Heart left ventricle (tissue), 13 donors: Measurements from ENCODE around the gene MRPL34.

Experiments
- POLR2A ChIP-seq, 2 donors: fragments of 450-650 bp; IDR thresholded peaks; one replicate each; pipeline ENCODE4 v1.6.1; 2017; ENCODE audit warnings: antibody characterized with exemption in 2 of 2, mild to moderate bottlenecking in 2 of 2, moderate library complexity in 2 of 2
- TF ChIP-seq, protein P1 (sequence below), 12 donors: fragments of 200-600 bp; sonication (generic) in 4 of 12; IDR thresholded peaks; one replicate each; pipeline versions ENCODE4 v1.5.0 to v1.8.0; 2018 to 2022; ENCODE audit warnings: antibody characterized with exemption in 12 of 12, mild to moderate bottlenecking in 5 of 12
- donor health status: ischemic (EF 13 %, LVEDD 7.1; RV severe dilation, severe dysfunction).
- donor health status: DM: no; HTN: yes; CAD: no.
- donor health status: DM: no; HTN: no; CAD: no.
- donor health status: ischemic (EF 25% LVEDD 6.9; RV normal size, moderate dysfunction).
- donor health status: ischemic (EF 25% LVEDD 5.7; RV mildly dilated, moderate dysfunction).
- donor health status: ischemic (EF 35%, LVEDD 5.7; RV mildly dilated, moderate dysfunction).
- donor health status: nonischemic (EF 11% LVEDD 7.7; RV severe dilation, severe dysfunction).
- donor health status: DM: yes; HTN: yes; CAD: no.
- donor health status: PGD.
- donor health status: ischemic (EF 29% LVEDD 5.4; RV normal size, mild dysfunction).
- donor health status: nonischemic (EF 23%, LVEDD 6.1; RV moderate dilation, normal function).

DNA sequence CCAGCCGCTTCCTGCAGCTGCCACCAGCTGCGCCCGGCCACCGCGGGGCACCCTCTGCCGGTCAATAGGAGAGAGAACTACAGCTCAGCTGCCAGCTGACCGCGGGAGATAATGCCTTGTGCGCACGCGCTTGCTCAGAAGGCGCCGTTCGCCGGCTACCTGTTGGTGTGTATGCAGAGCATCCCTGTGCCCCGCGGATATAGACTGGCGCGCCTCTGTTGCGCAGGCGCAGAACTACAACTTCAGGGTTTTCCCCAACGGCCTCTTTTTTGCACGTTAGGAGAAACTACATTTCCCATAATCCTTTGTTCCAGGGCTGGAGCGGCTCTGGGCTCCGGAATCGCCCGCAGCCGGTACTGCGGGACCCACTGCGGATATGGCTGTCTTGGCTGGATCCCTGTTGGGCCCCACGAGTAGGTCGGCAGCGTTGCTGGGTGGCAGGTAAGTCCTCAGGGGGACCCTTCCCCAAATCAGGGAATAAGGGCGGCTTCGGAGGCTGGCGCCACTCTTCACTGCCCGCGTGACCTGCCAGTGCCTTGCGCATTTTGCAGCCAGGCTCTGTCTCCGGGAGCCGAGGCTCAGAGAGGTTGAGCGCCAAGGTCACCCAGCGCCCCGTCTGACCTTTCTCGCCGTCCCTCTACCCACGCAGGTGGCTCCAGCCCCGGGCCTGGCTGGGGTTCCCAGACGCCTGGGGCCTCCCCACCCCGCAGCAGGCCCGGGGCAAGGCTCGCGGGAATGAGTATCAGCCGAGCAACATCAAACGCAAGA, at the start of gene MRPL34:
- TF ChIP-seq POLR2A (IDR thresholded peaks at IDR 0.05), result peak in 1 of 2 donors; percentile 84
- TF ChIP-seq, protein P1, sequence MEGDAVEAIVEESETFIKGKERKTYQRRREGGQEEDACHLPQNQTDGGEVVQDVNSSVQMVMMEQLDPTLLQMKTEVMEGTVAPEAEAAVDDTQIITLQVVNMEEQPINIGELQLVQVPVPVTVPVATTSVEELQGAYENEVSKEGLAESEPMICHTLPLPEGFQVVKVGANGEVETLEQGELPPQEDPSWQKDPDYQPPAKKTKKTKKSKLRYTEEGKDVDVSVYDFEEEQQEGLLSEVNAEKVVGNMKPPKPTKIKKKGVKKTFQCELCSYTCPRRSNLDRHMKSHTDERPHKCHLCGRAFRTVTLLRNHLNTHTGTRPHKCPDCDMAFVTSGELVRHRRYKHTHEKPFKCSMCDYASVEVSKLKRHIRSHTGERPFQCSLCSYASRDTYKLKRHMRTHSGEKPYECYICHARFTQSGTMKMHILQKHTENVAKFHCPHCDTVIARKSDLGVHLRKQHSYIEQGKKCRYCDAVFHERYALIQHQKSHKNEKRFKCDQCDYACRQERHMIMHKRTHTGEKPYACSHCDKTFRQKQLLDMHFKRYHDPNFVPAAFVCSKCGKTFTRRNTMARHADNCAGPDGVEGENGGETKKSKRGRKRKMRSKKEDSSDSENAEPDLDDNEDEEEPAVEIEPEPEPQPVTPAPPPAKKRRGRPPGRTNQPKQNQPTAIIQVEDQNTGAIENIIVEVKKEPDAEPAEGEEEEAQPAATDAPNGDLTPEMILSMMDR (IDR thresholded peaks at IDR 0.05), result peak; percentile 47 to 90 (median 66)
